Hindlimb muscle (tissue), 1 donor: ENCODE measurements around the gene RFLNA. TPM values are rescaled to one million over a fixed set of nuclear protein-coding genes. Genes with fewer than 3 reads are reported as not detected.

Experiments used
- DNase-seq: peaks from one replicate; pipeline ENCODE4 v3.0.0-alpha.2; 2013
- polyA plus RNA-seq: library from polyadenylated mRNA; unstranded; fragments of 120-200 nt; gene quantifications from one replicate; pipeline ENCODE4 v1.2.1, GENCODE V29; 2013; ENCODE audit not compliant: insufficient read length

Gene RFLNA
- polyA plus RNA-seq: 6.9 TPM

GRCh38 chr12:124294780-124295341 is at the start of gene RFLNA:
Gene RFLNA, plus strand, starts transcription at chr12:124295093. Its CDS starts 337 bp downstream, at chr12:124295430.
- peak; percentile 47 for DNase-seq

- DNase-seq: no peak
Measured at GRCh38 chr12:124247331-124247730, 47.6 kb upstream of the RFLNA start.

DNA sequence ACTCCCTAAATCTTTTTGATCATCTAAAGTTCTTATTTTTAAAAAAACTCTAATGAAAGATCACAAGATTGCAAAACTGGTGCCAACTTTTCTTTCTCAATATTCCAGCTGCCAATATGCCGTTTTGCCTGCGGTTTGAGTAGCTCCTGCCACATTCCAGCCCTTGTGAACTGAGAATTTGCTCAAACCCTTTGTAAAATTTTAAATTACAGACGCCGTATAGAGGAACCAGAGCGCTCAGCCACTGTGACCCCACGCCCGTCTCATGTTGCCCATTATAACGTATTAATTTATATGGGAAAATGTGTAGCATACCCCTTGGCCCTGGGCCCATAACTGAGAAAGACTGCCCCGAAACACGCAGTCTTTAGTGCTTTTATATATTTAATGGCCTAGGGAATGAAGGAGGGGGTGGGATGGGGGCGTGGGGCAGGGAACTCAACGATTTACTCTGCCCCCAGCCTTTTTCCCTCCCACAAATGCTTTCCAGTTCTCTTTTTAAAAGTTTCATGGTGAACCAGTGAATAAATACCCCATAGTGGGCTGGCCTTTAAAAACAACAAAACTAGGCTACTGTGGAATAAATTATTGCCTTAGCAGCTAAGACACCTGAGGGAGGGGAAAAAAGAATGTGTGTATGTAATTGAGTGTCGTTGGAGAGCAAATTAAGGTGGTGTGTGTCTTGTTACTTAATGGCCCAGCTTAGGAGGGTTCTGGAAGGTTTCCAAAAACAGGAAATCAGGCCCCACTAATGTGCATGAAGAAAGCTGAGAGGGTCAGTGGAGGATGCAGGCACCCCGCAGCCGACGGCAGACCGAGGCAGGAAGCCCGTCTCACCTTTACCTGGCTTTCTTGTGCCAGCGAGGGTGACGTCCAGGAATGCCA is 45.7 kb upstream of the RFLNA start:
- DNase-seq: no peak

GRCh38 chr12:124251186-124251585 is 43.7 kb upstream of the RFLNA start:
- DNase-seq: no peak

- no peak for DNase-seq
Measured at GRCh38 chr12:124252964-124253363, 41.9 kb upstream of the RFLNA start.

DNA sequence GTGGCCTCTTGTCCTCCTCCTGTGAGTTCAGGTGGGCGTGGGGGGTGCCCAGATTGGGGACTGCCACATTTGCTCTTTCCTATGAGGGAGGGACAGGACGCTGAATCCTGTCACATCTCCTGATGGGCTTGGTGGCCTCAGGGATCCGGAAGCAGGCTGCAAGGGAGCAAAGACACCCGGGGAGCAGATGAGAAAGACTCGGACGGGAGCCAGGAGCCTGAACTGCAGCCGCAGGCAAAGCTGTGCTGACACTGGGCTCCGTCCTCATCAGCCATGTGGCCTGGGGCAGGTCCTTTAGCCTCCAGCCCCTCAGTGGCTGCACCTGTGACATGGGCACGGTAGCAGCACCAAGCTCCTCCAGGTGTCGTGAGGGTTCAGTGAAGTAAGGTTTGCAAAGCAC is 40.8 kb upstream of the RFLNA start:
- no peak for DNase-seq

DNA sequence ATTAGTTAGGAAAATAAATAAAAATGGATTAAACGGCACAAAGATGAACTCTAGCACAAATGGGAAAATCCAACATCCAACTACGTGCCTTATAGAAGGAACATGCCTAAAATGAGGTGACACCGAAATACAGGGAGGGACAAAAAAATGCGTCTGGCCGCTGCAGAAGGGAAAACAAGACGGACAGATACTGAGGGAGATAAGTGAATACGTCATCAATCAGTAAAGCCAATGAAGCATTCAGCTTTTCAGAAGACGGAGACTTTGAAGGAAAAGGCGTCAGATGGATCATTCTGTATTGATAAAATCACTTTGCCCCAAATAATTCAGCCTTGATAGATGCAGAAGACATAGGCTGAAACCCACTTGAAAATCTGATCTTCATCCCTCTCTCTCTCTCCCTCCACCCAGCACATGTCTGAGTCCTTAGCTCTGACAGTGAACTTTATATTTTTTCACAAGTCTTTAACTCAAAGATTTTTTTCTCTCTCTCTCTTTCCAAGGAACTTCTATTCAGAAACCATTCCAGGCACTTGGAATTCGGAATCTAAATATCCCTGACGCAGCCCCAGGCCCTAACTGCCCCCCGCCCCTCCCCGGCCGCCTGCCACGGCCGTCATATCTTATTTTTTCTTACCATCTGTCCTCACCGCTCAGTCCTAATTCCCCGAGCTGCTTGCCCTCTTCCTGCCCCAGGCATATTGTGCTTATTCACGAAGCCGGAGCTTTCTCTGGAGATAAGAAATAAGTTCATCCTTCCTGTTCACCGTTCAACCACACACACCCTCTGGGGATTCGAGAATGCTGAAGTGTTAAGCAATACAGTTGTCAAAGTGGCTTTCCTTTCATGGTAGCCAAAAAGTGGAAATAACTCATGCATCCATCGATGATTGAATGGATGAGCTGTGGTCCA is 35.5 kb upstream of the RFLNA start:
- no peak for DNase-seq

GRCh38 chr12:124261885-124262284 is 33.0 kb upstream of the RFLNA start:
- DNase-seq: no peak

DNA sequence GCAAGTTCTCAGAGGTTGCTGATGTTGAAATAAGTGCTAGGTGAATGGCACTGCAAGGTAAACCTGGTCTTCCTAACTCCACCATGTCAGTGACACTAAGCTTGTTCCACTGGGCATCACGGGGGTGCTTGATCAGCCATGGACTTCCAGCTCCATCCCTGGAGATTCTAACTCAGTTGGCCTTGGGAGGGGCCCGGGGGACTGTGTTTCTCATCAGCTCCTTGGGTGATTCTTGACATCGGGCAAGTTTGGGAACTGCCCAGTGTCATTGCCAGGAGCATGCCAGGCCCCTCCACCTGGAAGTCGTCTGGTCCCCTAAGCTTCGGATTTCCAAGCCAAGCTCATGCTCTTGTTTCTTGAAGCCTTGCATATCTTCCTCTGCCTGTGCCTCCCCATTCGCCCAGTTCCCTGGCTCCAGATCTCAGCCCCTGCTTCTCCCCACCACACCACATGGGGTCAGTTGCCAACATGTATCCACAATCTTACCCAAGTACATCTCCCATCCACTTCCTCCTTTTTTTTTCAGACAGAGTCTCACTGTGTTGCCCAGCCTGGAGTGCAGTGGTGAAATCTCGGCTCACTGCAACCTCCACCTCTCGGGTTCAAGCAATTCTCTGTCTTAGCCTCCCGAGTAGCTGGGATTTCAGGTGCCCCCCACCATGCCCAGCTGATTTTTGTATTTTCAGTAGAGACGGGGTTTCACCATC is 30.7 kb upstream of the RFLNA start:
- DNase-seq: no peak

DNA sequence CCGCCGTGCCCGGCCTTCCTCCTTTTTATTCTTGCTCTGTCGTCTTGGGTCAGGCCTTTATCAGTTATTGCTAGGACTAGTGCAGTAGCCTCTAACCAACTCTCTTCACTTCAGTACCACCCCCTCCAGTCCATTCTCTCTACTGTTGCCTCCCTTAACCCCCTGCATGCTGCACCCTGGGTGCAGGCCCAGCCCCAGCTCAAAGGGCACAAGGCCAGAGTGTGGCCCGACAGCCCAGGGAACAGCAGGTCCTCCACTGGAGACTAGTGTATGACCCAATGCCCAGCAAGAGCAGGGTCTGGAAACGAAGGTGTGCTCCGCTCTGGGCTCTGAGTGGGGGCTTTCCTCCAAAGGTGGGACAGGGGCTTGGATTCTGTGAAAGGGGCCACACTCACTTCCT is 30.0 kb upstream of the RFLNA start:
- DNase-seq: no peak

GRCh38 chr12:124267205-124267778 is 27.6 kb upstream of the RFLNA start:
- no peak for DNase-seq

GRCh38 chr12:124270671-124271070 is 24.2 kb upstream of the RFLNA start:
- DNase-seq: no peak

GRCh38 chr12:124273630-124274029 is 21.3 kb upstream of the RFLNA start:
- DNase-seq: no peak

- no peak for DNase-seq
Measured at GRCh38 chr12:124276337-124276736, 18.6 kb upstream of the RFLNA start.

DNA sequence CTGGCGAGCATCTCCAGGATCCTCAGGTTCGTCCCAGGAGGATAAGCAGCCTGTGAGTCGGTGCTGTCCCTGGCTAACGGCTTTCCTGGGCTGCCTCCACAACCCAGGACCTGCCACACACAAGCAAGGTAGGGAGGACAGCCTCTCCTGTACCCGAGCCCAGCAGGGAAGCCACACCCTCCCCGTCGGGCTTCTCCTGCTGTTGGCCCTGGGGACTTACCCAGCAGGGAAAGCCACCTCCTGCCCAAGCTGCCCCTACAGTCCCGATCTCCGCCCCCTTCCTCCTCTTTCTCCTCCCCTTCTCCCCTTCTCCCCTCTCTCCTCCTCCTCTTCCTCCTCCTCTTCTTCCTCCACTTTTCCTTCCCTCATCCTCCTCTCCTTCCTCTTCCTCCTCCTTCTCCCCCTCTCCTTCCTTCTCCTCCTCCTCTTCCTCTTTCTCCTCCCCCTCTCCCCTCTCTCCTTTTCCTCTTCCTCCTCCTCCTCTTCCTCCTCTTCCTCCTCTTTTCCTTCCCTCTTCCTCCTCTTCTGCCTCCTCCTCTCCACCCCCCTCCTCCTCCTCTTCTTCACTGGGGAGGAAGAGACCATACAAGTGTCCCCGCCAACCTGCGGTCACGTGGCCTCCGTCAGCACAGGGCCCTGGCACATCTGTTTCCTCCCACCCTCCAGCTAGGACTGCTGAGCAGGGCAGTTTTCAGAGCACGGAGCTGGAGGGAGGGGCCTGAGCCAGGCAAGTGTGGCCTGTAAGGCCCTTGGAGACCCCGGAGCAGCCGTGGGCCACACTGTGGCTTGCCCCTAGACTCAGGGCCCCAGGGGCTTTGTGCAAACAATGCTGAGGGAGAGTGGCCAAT is 17.3 kb upstream of the RFLNA start:
- no peak for DNase-seq

GRCh38 chr12:124278389-124279101 is 16.3 kb upstream of the RFLNA start:
- no peak for DNase-seq

DNA sequence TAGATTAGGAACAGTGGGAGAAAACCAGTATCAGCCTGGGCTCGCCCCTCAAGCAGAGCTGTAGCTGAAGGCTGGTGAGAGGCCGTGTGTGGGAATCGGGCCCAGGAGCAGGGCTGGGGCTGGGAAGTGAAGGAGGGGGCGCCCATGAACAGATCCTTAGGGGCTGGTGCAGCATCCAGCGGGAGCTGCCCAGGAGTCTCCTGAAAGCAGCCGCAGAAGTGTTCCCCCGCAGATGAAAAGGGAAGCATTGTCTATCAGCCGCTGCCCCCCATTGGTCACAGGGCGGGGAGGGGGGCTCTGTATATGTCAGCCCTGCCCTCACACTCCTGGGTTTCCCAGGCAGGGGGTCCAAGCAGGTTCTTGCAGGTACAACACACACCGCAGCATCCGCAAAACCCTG is 15.6 kb upstream of the RFLNA start:
- no peak for DNase-seq

- DNase-seq: no peak
Measured at GRCh38 chr12:124279846-124280360, 15.0 kb upstream of the RFLNA start.

GRCh38 chr12:124281309-124281708 is 13.6 kb upstream of the RFLNA start:
- no peak for DNase-seq

DNA sequence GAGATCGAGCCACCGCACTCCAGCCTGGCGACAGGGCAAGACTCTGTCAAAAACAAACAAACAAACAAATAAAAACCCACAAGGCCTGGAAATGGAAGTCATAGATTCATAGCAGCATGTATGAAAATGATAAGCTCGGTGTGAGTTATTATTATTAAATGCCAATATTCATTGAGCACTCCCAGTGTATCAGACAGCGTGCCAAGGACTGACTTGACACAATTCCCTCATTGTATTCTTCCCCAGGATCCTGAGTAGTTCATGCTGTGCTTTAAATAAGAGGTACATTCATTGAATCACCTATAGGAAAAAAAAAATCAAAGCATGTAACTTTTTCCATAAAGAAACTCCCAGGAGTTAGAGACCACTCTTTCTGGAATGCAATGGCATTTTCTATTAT is 12.6 kb upstream of the RFLNA start:
- DNase-seq: no peak
